ENCODE results near the gene LHX1.

Gene LHX1

GRCh38 chr17:36922175-36922574 lies 15.1 kb upstream of the LHX1 start:
- no peak for DNase-seq (ENCODE audit: low read depth)

GRCh38 chr17:36923814-36924221 lies 13.5 kb upstream of the LHX1 start:
- no peak for DNase-seq (ENCODE audit: low read depth)

- no peak for DNase-seq (ENCODE audit: low read depth)
Observed at GRCh38 chr17:36926226-36926625, 11.0 kb upstream of the LHX1 start.

GRCh38 chr17:36926701-36927100 lies 10.6 kb upstream of the LHX1 start:
- no peak for DNase-seq (ENCODE audit: low read depth)

GRCh38 chr17:36928471-36929345 lies 8.6 kb upstream of the LHX1 start:
- no peak for DNase-seq (ENCODE audit: low read depth)

GRCh38 chr17:36929851-36930582 lies 7.3 kb upstream of the LHX1 start:
- DNase-seq (ENCODE audit: low read depth): no peak

GRCh38 chr17:36930583-36930900 lies 6.7 kb upstream of the LHX1 start:
- no peak for DNase-seq (ENCODE audit: low read depth)

- DNase-seq (ENCODE audit: low read depth): no peak
Observed at GRCh38 chr17:36931096-36931696, 6.1 kb upstream of the LHX1 start.

- DNase-seq (ENCODE audit: low read depth): no peak
Observed at GRCh38 chr17:36931697-36932382, 5.4 kb upstream of the LHX1 start.

GRCh38 chr17:36932383-36932693 lies 4.9 kb upstream of the LHX1 start:
- no peak for DNase-seq (ENCODE audit: low read depth)

GRCh38 chr17:36932694-36933511 lies 4.4 kb upstream of the LHX1 start:
- no peak for DNase-seq (ENCODE audit: low read depth)

- DNase-seq (ENCODE audit: low read depth): no peak
Observed at GRCh38 chr17:36933512-36934143, 3.6 kb upstream of the LHX1 start.

GRCh38 chr17:36934144-36934691 lies 3.1 kb upstream of the LHX1 start:
- no peak for DNase-seq (ENCODE audit: low read depth)

GRCh38 chr17:36934692-36935630 lies 2.3 kb upstream of the LHX1 start:
- DNase-seq (ENCODE audit: low read depth): no peak

- DNase-seq (ENCODE audit: low read depth): no peak
Observed at GRCh38 chr17:36935671-36936454, 1.4 kb upstream of the LHX1 start.

GRCh38 chr17:36936455-36937000 lies 747 bp upstream of the LHX1 start:
- DNase-seq (ENCODE audit: low read depth): no peak

GRCh38 chr17:36937959-36938565 lies 787 bp downstream of the LHX1 start:
- DNase-seq (ENCODE audit: low read depth): no peak

GRCh38 chr17:36938566-36939051 lies 1.3 kb downstream of the LHX1 start:
- no peak for DNase-seq (ENCODE audit: low read depth)
